Gastrocnemius medialis (tissue), 4 donors: ENCODE results near the gene FGF10.

Source experiments
- POLR2A ChIP-seq, 2 donors: fragments of 450-650 bp; IDR thresholded peaks; one replicate each; pipeline ENCODE4 v1.6.1; 2017; ENCODE audit warnings: antibody characterized with exemption in 2 of 2, mild to moderate bottlenecking in 2 of 2, moderate library complexity in 2 of 2
- TF ChIP-seq, protein P1 (sequence below), 5 experiments: fragments of 450-650 bp in 3 of 5; fragments of 200-600 bp in 2 of 5; sonication (generic) in 2 of 5; IDR thresholded peaks in 4 of 5; conservative IDR thresholded peaks in 1 of 5; 1 replicate in 4 of 5; 2 replicates in 1 of 5; pipeline ENCODE4 v1.5.1; 2016 to 2019; ENCODE audit warnings: antibody characterized with exemption in 5 of 5, mild to moderate bottlenecking in 3 of 5, moderate library complexity in 3 of 5

DNA sequence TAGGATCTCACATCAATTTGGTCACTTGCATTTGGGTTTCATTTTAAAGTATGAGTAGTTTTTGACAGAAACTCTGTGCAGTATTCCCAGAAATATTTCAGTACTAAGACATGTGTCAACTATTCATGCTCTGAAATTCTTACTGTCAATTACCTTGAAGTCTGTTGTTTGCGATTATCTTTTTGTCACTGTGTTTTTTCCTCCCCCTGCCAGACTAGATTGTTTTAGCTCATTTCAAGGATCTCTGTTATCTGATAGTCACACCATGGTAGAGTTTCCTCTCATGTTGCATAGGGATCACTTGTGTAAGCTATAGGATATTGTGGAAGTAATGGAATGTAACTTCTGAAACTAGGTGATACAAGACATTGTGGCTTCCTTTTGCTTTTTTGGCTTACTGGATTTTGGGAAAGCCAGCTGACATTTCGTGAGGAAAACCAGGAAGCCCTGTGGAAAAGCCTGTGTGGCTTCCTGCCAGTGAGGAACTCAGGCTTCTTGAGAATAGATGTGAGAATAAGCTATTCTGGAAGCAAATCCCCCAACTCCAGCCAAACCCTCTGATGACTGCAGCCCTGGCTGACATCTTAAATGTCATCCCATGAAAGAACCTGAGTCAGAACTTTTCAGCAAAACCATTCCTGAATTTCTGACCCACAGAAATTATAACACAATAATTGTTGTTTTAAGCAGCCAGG lies 122.2 kb downstream of the FGF10 start:
- TF ChIP-seq, protein P1, sequence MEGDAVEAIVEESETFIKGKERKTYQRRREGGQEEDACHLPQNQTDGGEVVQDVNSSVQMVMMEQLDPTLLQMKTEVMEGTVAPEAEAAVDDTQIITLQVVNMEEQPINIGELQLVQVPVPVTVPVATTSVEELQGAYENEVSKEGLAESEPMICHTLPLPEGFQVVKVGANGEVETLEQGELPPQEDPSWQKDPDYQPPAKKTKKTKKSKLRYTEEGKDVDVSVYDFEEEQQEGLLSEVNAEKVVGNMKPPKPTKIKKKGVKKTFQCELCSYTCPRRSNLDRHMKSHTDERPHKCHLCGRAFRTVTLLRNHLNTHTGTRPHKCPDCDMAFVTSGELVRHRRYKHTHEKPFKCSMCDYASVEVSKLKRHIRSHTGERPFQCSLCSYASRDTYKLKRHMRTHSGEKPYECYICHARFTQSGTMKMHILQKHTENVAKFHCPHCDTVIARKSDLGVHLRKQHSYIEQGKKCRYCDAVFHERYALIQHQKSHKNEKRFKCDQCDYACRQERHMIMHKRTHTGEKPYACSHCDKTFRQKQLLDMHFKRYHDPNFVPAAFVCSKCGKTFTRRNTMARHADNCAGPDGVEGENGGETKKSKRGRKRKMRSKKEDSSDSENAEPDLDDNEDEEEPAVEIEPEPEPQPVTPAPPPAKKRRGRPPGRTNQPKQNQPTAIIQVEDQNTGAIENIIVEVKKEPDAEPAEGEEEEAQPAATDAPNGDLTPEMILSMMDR (IDR thresholded peaks at IDR 0.05 in 4 of 5, conservative IDR thresholded peaks at IDR 0.05 in 1 of 5): no peak
- TF ChIP-seq POLR2A (IDR thresholded peaks at IDR 0.05): no peak
